Measurements from ENCODE around the gene SYN1. TPM values are rescaled to one million over a fixed set of nuclear protein-coding genes. Genes with fewer than 3 reads are reported as not detected.

The SYN1 gene
- total RNA-seq, 1 donor from 2014 or later = 2.9 TPM

GRCh38 chrX:47586043-47586787 lies 33.4 kb downstream of the SYN1 start:
- Mint-ChIP-seq H3K4me3 (ENCODE audit: unreplicated experiment) (peak overlapping the region; percentile 56), H3K27me3 (ENCODE audit: unreplicated experiment) (peaks cover 5% of the 10 kb centered on the region), H3K9me3 (ENCODE audit: unreplicated experiment) (no peaks in the 10 kb centered on the region), H3K4me1 (ENCODE audit: unreplicated experiment) (peaks cover 13% of the 10 kb centered on the region), H3K36me3 (ENCODE audit: low read depth, unreplicated experiment) (peaks cover 6% of the 10 kb centered on the region), H3K27ac (ENCODE audit: unreplicated experiment) (no peak overlapping the region)
- no peak for TF ChIP-seq CTCF (IDR thresholded peaks at IDR 0.05; ENCODE audit: unreplicated experiment)
- DNase-seq (ENCODE audit: low spot score) = no peak

- Mint-ChIP-seq H3K9me3 (ENCODE audit: unreplicated experiment) (no peaks in the 10 kb centered on the region), H3K27me3 (ENCODE audit: unreplicated experiment) (peaks cover 5% of the 10 kb centered on the region), H3K36me3 (ENCODE audit: low read depth, unreplicated experiment) (peaks cover 6% of the 10 kb centered on the region), H3K4me3 (ENCODE audit: unreplicated experiment) (no peak overlapping the region), H3K4me1 (ENCODE audit: unreplicated experiment) (peaks cover 13% of the 10 kb centered on the region), H3K27ac (ENCODE audit: unreplicated experiment) (no peak overlapping the region)
- no peak for DNase-seq (ENCODE audit: low spot score)
- TF ChIP-seq CTCF (IDR thresholded peaks at IDR 0.05; ENCODE audit: unreplicated experiment) = no peak
These were observed 34.4 kb downstream of the SYN1 start for GRCh38 chrX:47585273-47585672.

- TF ChIP-seq CTCF (IDR thresholded peaks at IDR 0.05; ENCODE audit: unreplicated experiment) = no peak
- no peak overlapping the region for H3K4me3 Mint-ChIP-seq (ENCODE audit: unreplicated experiment)
- peaks cover 5% of the 10 kb centered on the region for H3K27me3 Mint-ChIP-seq (ENCODE audit: unreplicated experiment)
- peaks cover 13% of the 10 kb centered on the region for H3K4me1 Mint-ChIP-seq (ENCODE audit: unreplicated experiment)
- H3K9me3 Mint-ChIP-seq (ENCODE audit: unreplicated experiment) = no peaks in the 10 kb centered on the region
- DNase-seq (ENCODE audit: low spot score) = no peak
- peaks cover 6% of the 10 kb centered on the region for H3K36me3 Mint-ChIP-seq (ENCODE audit: low read depth, unreplicated experiment)
- no peak overlapping the region for H3K27ac Mint-ChIP-seq (ENCODE audit: unreplicated experiment)
These were observed 34.9 kb downstream of the SYN1 start for GRCh38 chrX:47584714-47585113.

GRCh38 chrX:47583240-47583861 lies 36.3 kb downstream of the SYN1 start:
- no peak for TF ChIP-seq CTCF (IDR thresholded peaks at IDR 0.05; ENCODE audit: unreplicated experiment)
- Mint-ChIP-seq H3K9me3 (ENCODE audit: unreplicated experiment) (no peaks in the 10 kb centered on the region), H3K27ac (ENCODE audit: unreplicated experiment) (peak overlapping the region; percentile 78), H3K36me3 (ENCODE audit: low read depth, unreplicated experiment) (peaks cover 6% of the 10 kb centered on the region), H3K4me1 (ENCODE audit: unreplicated experiment) (peaks cover 13% of the 10 kb centered on the region), H3K4me3 (ENCODE audit: unreplicated experiment) (peak overlapping the region; percentile 84), H3K27me3 (ENCODE audit: unreplicated experiment) (peaks cover 5% of the 10 kb centered on the region)
- DNase-seq (ENCODE audit: low spot score) = no peak
